H1 (cell line): ENCODE results near the gene KCNH4. TPM values are rescaled to one million over a fixed set of nuclear protein-coding genes. Genes with fewer than 3 reads are reported as not detected.

Source experiments
- EZH2 ChIP-seq: fragments of 200-600 bp; sonication (generic); IDR thresholded peaks from 2 replicates; pipeline ENCODE4 v1.7.1; 2012; ENCODE audit warnings: low read depth, mild to moderate bottlenecking, moderate library complexity, low read length, inconsistent platforms; ENCODE audit not compliant: severe bottlenecking
- KDM5A ChIP-seq: fragments of 200-600 bp; IDR thresholded peaks from 2 replicates; pipeline ENCODE4 v1.7.1; 2012; ENCODE audit warnings: mild to moderate bottlenecking, low read length, inconsistent platforms, mixed read lengths
- RAD21 ChIP-seq, 2 experiments: IDR thresholded peaks in 1 of 2; conservative IDR thresholded peaks in 1 of 2; 2 replicates each; pipeline ENCODE4 v1.6.1; 2011; ENCODE audit warnings: low read depth in 2 of 2, low read length in 2 of 2, improper control_type of control experiment in 1 of 2, inconsistent platforms in 1 of 2, mild to moderate bottlenecking in 1 of 2, moderate library complexity in 1 of 2
- SAP30 ChIP-seq: fragments of 300-600 bp; sonication (generic); IDR thresholded peaks from 2 replicates; pipeline ENCODE4 v1.7.1; 2012; ENCODE audit warnings: low read length, moderate library complexity, mild to moderate bottlenecking, inconsistent platforms; ENCODE audit not compliant: insufficient read depth, insufficient replicate concordance
- polyA plus RNA-seq, 7 experiments: library from polyadenylated mRNA; depleted of rRNA in 3 of 7; stranded (reverse) in 5 of 7; unstranded in 2 of 7; fragments of >200 nt in 5 of 7; fragments of 200-250 nt in 2 of 7; gene quantifications; 1 replicate in 5 of 7; 2 replicates in 1 of 7; 4 replicates in 1 of 7; pipeline versions ENCODE4 v1.2.1 to v1.2.3, GENCODE V29; 2011 to 2013; ENCODE audit warnings: missing spikeins in 2 of 7, mixed read lengths in 2 of 7
- total RNA-seq: library from RNA; stranded (reverse); fragmentation: NEBNext Ultra II Directional; extraction: Animal tissue kit (Norgen Biotek cat#: 25700); gene quantifications from 2 replicates; pipeline ENCODE4 v1.2.1, GENCODE V29; 2021

KCNH4 gene
- total and polyA plus RNA-seq, 2 of the 8 experiments (the other 6 are each of a cell fraction or from before 2014, with no cell fraction given): 0.44 to 0.47 TPM

- no peak for TF ChIP-seq RAD21 (IDR thresholded peaks at IDR 0.05 in 1 of 2, conservative IDR thresholded peaks at IDR 0.05 in 1 of 2; ENCODE audit: low read depth in 2 of 2, low read length in 2 of 2)
- no peak for TF ChIP-seq SAP30
- no peak for TF ChIP-seq EZH2
- TF ChIP-seq KDM5A: no peak
- TF ChIP-seq, all 59 proteins: peak for 0
Observed at GRCh38 chr17:42199416-42200011, 18.6 kb upstream of the KCNH4 start (continued).
